K562 (cell line): Measurements from ENCODE around the gene C1GALT1C1L. TPM values are rescaled to one million over a fixed set of nuclear protein-coding genes. Genes with fewer than 3 reads are reported as not detected.

Experiments
- EP400 ChIP-seq: fragments of 450-650 bp; IDR thresholded peaks from 2 replicates; pipeline ENCODE4 v1.6.1; 2017; ENCODE audit warnings: antibody characterized with exemption, mild to moderate bottlenecking, moderate library complexity
- ERF ChIP-seq: fragments of 450-650 bp; formaldehyde crosslinking; IDR thresholded peaks from 2 replicates; pipeline ENCODE4 v1.4.0; 2020; ENCODE audit warnings: mild to moderate bottlenecking, mixed read lengths
- ETV6 ChIP-seq, 3 experiments: fragments of 150-350 bp in 1 of 3; sonication (generic) in 1 of 3; formaldehyde crosslinking in 1 of 3; IDR thresholded peaks; 2 replicates each; pipeline versions ENCODE4 v1.6.1 to v1.8.0; 2014 to 2022; ENCODE audit warnings: borderline replicate concordance in 2 of 3, low read depth in 2 of 3, antibody characterized with exemption in 1 of 3, low read length in 1 of 3, mild to moderate bottlenecking in 1 of 3, missing genetic modification reagents in 1 of 3
- GTF2E2 ChIP-seq: fragments of 200-800 bp; sonication (Bioruptor generic); IDR thresholded peaks from 2 replicates; pipeline ENCODE4 v1.6.1; 2016; ENCODE audit warnings: missing genetic modification characterization, missing compliant biosample characterization
- JUND ChIP-seq, 2 experiments: IDR thresholded peaks; 2 replicates in 1 of 2; 3 replicates in 1 of 2; pipeline ENCODE4 v1.6.1; 2011; ENCODE audit warnings: borderline replicate concordance in 2 of 2, low read depth in 2 of 2, low read length in 2 of 2, improper control_type of control experiment in 1 of 2, missing biosample characterization in 1 of 2, missing genetic modification characterization in 1 of 2, missing genetic modification reagents in 1 of 2
- MBD2 ChIP-seq: sonication (generic); IDR thresholded peaks from 2 replicates; pipeline ENCODE4 v1.6.1; 2016; ENCODE audit warnings: low read depth, borderline replicate concordance
- MCM3 ChIP-seq: fragments of 450-650 bp; IDR thresholded peaks from 2 replicates; pipeline ENCODE4 v1.6.1; 2016
- NCOA2 ChIP-seq, 2 experiments: fragments of 450-650 bp; IDR thresholded peaks; 2 replicates each; pipeline ENCODE4 v1.6.1; 2018; ENCODE audit warnings: mild to moderate bottlenecking in 2 of 2, moderate library complexity in 1 of 2; ENCODE audit not compliant: partially characterized antibody in 2 of 2
- NEUROD1 ChIP-seq: fragments of 150-350 bp; IDR thresholded peaks from 2 replicates; pipeline ENCODE4 v1.6.1; 2014; ENCODE audit warnings: borderline replicate concordance, low read length, low read depth; ENCODE audit not compliant: partially characterized antibody
- RNF219 ChIP-seq: fragments of 250-450 bp; sonication (Bioruptor Pico); IDR thresholded peaks from 2 replicates; pipeline ENCODE4 v1.5.0; 2022; ENCODE audit warnings: mild to moderate bottlenecking
- SNRNP70 ChIP-seq: fragments of 200-400 bp; formaldehyde crosslinking; optimal IDR thresholded peaks from 2 replicates; pipeline ENCODE3; 2017; ENCODE audit warnings: low read depth, low read length
- SP1 ChIP-seq: sonication (generic); formaldehyde crosslinking; IDR thresholded peaks from 2 replicates; pipeline ENCODE4 v1.8.1; 2022; ENCODE audit warnings: mild to moderate bottlenecking, missing genetic modification reagents
- ZBTB11 ChIP-seq, 3 experiments: fragments of 200-800 bp in 1 of 3; fragments of 250-450 bp in 1 of 3; fragments of 450-650 bp in 1 of 3; sonication (Bioruptor Pico) in 1 of 3; sonication (Bioruptor generic) in 1 of 3; formaldehyde crosslinking in 1 of 3; IDR thresholded peaks; 2 replicates each; pipeline versions ENCODE4 v1.6.1 to v1.8.0; 2016 to 2022; ENCODE audit warnings: mild to moderate bottlenecking in 2 of 3, missing genetic modification characterization in 2 of 3, missing compliant biosample characterization in 1 of 3, moderate library complexity in 1 of 3
- ZNF232 ChIP-seq: sonication (generic); formaldehyde crosslinking; IDR thresholded peaks from 2 replicates; pipeline ENCODE4 v1.8.0; 2022; ENCODE audit warnings: mild to moderate bottlenecking, missing genetic modification reagents
- ZNF436 ChIP-seq: fragments of 250-450, 450-650 bp; sonication (Bioruptor Pico); formaldehyde crosslinking; IDR thresholded peaks from 2 replicates; pipeline ENCODE4 v1.7.0; 2020; ENCODE audit warnings: mild to moderate bottlenecking
- ZNF584 ChIP-seq: fragments of 200-800 bp; sonication (Bioruptor generic); IDR thresholded peaks from 2 replicates; pipeline ENCODE4 v1.6.1; 2016; ENCODE audit warnings: low read depth, mild to moderate bottlenecking, missing genetic modification characterization, missing compliant biosample characterization
- ZNF644 ChIP-seq: fragments of 200-800 bp; sonication (Bioruptor generic); IDR thresholded peaks from 2 replicates; pipeline ENCODE4 v1.6.1; 2016; ENCODE audit warnings: low read depth, missing genetic modification characterization, missing compliant biosample characterization
- ZNF785 ChIP-seq: fragments of 250-450 bp; sonication (Bioruptor Pico); IDR thresholded peaks from 2 replicates; pipeline ENCODE4 v1.4.0; 2020; ENCODE audit warnings: mild to moderate bottlenecking
- polyA plus RNA-seq, 8 experiments: library from polyadenylated mRNA; depleted of rRNA in 4 of 8; stranded (reverse) in 5 of 8; unstranded in 3 of 8; fragments of >200 nt; fragmentation: Nextera tagmentation in 2 of 8; fragmentation: Illumina TruSeq in 1 of 8; extraction: Ambion mirVana in 2 of 8; extraction: Trizol in 1 of 8; gene quantifications; 2 replicates each; pipeline versions ENCODE4 v1.2.1 to v1.2.3, GENCODE V29; 2011 to 2014; ENCODE audit warnings: inconsistent platforms in 1 of 8, missing spikeins in 1 of 8
- total RNA-seq, 7 experiments: library from RNA; depleted of rRNA in 6 of 7; stranded (reverse); fragments of >200 nt in 6 of 7; fragmentation: Illumina TruSeq in 2 of 7; extraction: Trizol in 2 of 7; gene quantifications; 2 replicates each; pipeline versions ENCODE4 v1.2.1 to v1.2.3, GENCODE V29; 2011 to 2021; ENCODE audit warnings: low replicate concordance in 1 of 7

Gene C1GALT1C1L
- total and polyA plus RNA-seq, 9 of the 15 experiments (the other 6 are each of a cell fraction or from before 2014, with no cell fraction given), result 1.0 to 4.4 (median 1.9) TPM

GRCh38 chr2:43724728-43725526 is 48.7 kb upstream of the C1GALT1C1L start (continued):
- TF ChIP-seq ZNF785 (no peak), ZNF436 (CRISPR knock-in tag) (0 out of 2 replicates have a peak, but pooled peaks have one; percentile 34), SP1 (CRISPR knock-in tag) (0 out of 2 replicates have a peak, but pooled peaks have one; percentile 13), ZNF584 (CRISPR knock-in tag) (peak; percentile 83), SNRNP70 (no peak), EP400 (no peak), GTF2E2 (tag) (peak; percentile 69; the same call in 1 of the 2 replicates), RNF219 (CRISPR knock-in tag) (no peak), NEUROD1 (peak; percentile 43), MBD2 (peak; percentile 68), ETV6 (IDR thresholded peaks at IDR 0.05; ENCODE audit: borderline replicate concordance in 1 of 2, low read depth in 2 of 2, low read length in 1 of 2) (0 out of 4 replicates have a peak, but pooled peaks of 1 of the 2 experiments have one; percentile 37), ETV6 (CRISPR knock-in tag; IDR thresholded peaks at IDR 0.05; ENCODE audit: borderline replicate concordance) (no peak), ZNF644 (tag) (peak; percentile 94), ZBTB11 (CRISPR knock-in tag; IDR thresholded peaks at IDR 0.05) (peak in 1 of 3 experiments; percentile 85; a peak in 2 of 6 replicates), ERF (0 out of 2 replicates have a peak, but pooled peaks have one; percentile 71), NCOA2 (IDR thresholded peaks at IDR 0.05; ENCODE audit: partially characterized antibody in 2 of 2) (peak; percentile 19 to 53), ZNF232 (CRISPR knock-in tag) (no peak), MCM3 (no peak), JUND (IDR thresholded peaks at IDR 0.05; ENCODE audit: borderline replicate concordance, low read depth, low read length) (peak; percentile 83), JUND (tag; IDR thresholded peaks at IDR 0.05; ENCODE audit: borderline replicate concordance, low read depth, low read length) (peak; percentile 65; the same call in 2 of the 3 replicates)
